Right kidney (tissue), 9 donors: ENCODE data around the gene BPGM.

Source experiments
- DNase-seq: peaks from one replicate; pipeline ENCODE4 v3.0.0-alpha.2; 2016
- long read RNA-seq, 8 donors: transcript quantifications; one replicate each; lab custom pipeline, GENCODE V29; 2026

Gene BPGM
- long read RNA-seq, donor 1, transcript BPGM-201 (3 exons, 1,753 nt), result major isoform, 15 of 16 reads
- long read RNA-seq, donor 1, partial matches to known transcripts, result 0 of 16 reads
- long read RNA-seq, donor 1, other reads (novel, unspliced or antisense), result 0 of 16 reads
- long read RNA-seq, donor 2, transcript BPGM-201 (3 exons, 1,753 nt), result major isoform, 8 of 10 reads
- long read RNA-seq, donor 2, partial matches to known transcripts, result 0 of 10 reads
- long read RNA-seq, donor 2, other reads (novel, unspliced or antisense), result 0 of 10 reads
- long read RNA-seq, donor 3, transcript BPGM-201 (3 exons, 1,753 nt), result major isoform, 13 of 18 reads
- long read RNA-seq, donor 3, partial matches to known transcripts, result 5 of 18 reads
- long read RNA-seq, donor 3, other reads (novel, unspliced or antisense), result 0 of 18 reads
- long read RNA-seq, donor 4, transcript BPGM-201 (3 exons, 1,753 nt), result major isoform, 10 of 10 reads
- long read RNA-seq, donor 4, partial matches to known transcripts, result 0 of 10 reads
- long read RNA-seq, donor 4, other reads (novel, unspliced or antisense), result 0 of 10 reads
- long read RNA-seq, donor 5, transcript BPGM-201 (3 exons, 1,753 nt), result major isoform, 17 of 28 reads
- long read RNA-seq, donor 5, partial matches to known transcripts, result 11 of 28 reads
- long read RNA-seq, donor 5, other reads (novel, unspliced or antisense), result 0 of 28 reads
- long read RNA-seq, donor 6, transcript BPGM-201 (3 exons, 1,753 nt), result major isoform, 12 of 29 reads
- long read RNA-seq, donor 6, partial matches to known transcripts, result 17 of 29 reads
- long read RNA-seq, donor 6, other reads (novel, unspliced or antisense), result 0 of 29 reads
- long read RNA-seq, donor 7, transcript BPGM-201 (3 exons, 1,753 nt), result major isoform, 12 of 31 reads
- long read RNA-seq, donor 7, partial matches to known transcripts, result 19 of 31 reads
- long read RNA-seq, donor 7, other reads (novel, unspliced or antisense), result 0 of 31 reads
- long read RNA-seq, donor 8, transcript BPGM-201 (3 exons, 1,753 nt), result major isoform, 15 of 16 reads
- long read RNA-seq, donor 8, partial matches to known transcripts, result 0 of 16 reads
- long read RNA-seq, donor 8, other reads (novel, unspliced or antisense), result 0 of 16 reads

DNA sequence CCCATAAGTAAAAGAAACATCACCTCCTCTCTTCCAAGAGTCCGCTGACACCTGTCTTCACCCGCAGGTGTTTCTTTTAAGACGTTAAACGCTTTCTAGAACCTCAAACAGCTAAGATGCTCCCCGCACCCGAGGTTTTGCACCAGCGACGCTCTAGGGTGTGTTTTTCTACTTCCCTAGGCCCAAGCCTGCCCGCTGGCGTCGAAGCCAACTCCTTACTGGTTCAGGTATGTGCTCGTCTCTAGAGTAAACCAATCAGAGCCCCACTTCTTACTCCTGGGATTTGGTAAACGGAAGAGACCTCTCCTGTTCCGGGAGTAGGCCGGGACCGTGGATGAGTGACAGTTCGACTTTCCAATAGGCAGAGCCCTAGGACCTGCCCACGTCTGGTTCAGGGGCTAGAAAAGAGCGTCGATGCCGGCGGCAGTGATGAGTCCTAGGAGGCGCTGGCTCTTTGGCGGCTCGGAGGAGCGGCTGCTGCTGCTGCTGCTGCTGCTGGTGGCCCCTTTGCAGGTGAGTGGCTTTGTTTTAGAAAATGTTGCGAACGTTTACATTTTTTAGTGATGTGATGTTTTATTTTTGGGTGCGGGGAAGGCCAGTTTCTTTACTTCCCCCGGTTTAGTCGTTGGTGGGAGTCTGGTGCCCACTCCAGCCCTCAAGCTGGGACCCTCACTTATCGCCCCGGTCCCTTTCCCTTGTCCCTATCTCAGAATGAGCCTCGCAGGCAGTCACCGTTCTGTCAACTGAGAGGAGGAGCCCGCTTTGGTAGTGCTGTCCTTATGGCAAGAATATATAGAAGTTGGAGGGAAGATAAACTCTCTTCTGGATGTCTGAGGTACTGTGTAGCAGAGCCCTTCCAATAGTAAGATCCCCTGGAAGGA lies at the start of gene BPGM:
TSS of gene BPGM (plus strand) at position 429 of the 881 bp plus-strand sequence. CDS start 14,655 bp downstream, outside the sequence.
- DNase-seq, result peak; percentile 88

- DNase-seq, result no peak
Observed at GRCh38 chr7:134599371-134599770, 47.3 kb upstream of the BPGM start.

- DNase-seq, result no peak
Observed at GRCh38 chr7:134601459-134601858, 45.2 kb upstream of the BPGM start.

DNA sequence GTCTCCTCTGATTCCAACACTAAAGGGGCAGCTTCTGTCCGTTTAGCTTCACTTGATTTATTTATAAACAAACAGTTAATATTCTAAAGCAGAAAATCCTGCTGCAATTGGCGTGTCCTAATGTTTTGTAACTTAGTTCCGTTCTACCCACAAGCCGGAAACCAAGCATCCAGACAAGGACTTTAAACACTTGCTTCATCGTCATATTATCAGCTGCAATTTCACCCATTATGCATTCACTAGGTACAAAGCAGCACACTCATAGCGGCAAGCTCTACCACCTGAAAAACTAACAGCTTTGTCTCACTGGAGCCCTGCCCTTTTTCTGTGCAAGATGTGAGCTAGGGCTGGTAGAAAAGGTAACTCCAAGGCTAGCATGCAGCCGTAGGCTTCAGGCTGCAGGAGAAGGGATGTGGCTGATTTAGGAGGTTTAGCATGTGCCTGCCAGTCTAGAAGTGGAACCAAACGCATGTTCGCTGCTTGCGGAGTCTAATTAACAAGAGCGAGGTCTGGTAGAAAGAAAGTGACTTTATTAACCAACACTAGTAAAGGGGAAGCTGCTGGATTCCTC lies 43.7 kb upstream of the BPGM start:
- DNase-seq, result peak; percentile 12

DNA sequence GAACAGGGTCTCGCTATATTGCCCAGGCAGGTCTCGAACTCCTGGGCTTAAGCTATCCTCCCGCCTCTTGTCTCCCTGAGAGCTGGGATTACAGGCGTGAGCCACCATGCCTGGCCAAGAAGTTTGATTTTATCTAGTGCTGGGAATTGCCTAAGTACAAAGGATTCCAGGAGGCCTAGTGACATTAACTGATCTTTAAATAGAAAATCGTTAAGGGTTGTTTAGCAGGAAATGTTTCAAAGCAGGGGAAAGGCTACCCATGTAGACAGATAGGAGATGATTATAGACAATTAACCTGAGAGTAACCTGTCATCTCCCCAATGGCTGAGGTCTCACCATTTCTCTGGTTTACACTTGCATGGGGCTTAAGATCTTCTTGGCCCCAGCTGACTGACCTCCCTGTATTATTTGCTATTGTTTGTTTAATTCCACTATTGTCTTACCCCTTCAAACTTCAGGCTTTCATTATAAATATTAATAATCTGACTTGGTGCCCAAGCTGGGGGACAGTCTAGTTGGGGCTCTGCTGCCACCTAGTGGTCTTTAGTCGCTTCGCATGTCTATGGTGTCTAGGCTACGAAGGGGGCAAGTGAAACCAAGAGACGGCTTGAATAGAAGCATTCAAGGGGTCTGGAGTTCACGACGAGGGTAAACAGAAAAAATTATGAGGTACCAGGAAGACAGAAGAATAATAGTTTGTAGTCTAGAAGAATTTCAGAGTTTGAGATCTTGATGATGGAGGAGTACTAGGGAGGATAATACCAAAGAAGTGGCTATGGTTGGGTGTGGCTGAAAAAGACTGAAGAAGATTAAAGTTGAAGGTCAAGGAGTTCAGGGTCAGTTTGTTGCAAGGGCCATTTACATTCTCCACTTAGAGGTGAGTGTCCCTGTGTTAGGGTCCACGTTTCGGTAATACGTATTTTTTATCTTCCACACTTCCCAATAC lies 40.4 kb upstream of the BPGM start:
- peak; percentile 37 for DNase-seq

DNA sequence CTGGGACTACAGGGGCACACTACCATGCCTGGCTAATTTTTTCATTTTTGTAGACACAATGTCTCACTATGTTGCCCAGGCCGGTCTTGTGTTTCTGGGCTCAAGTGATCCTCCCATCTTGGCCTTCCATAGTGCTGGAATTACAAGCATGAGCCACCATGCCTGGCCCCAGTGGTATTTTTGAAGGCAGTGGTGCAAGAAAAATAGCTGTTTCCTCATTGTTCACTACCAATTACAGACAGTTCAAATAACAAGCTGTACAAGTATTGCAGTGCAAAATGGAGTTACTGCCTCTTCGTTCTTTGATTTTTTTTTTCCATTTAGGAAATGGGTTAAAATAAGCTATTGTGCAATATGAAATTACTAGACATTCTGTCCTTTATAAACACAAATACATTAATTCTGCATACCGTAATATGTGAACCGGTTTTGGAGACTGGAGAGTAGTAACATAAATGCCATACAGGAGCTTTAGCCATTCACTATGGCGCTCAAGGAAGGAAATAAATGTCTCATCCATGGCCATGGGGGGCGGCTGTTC lies 35.0 kb upstream of the BPGM start:
- DNase-seq, result no peak

- DNase-seq, result no peak
Observed at GRCh38 chr7:134612197-134612596, 34.5 kb upstream of the BPGM start.

GRCh38 chr7:134613623-134614347 lies 32.9 kb upstream of the BPGM start:
- DNase-seq, result no peak

GRCh38 chr7:134616611-134617010 lies 30.0 kb upstream of the BPGM start:
- DNase-seq, result no peak

DNA sequence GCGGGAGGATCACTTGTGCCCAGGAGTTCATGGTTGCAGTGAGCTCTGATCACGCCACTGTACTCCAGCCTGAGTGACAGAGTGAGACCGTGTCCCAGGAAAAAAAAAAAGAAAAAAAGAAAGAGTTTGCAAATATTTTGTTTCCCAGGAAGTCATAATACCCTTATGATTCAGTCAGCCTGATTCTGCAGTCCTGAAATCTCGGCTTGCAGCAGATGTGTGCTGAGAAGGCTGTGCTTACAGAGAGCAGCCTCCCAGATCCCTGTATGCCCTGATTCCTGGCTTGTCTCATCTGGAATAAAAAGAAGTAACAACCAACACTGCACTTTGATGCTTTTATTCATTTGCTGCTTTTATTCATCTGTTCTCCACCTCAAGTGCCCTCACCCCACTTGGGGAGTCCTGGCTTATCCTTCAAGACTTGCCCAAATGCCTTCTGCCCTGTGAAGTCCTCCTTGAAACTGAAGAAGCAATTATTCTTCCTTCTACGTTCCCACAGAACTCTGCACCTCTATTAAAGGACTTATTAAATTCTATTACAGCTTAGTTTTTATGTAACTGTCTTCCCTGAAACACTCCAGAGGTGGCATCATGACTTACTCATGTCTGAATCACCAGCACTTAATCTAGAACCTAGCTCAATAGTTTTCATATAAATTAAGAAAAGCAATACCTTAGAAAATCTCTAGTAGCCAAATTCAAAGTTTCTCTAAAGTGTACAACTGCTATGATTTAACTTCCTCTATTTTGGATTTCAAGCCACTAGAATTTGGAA lies 27.7 kb upstream of the BPGM start:
- no peak for DNase-seq

- no peak for DNase-seq
Observed at GRCh38 chr7:134619627-134620331, 26.9 kb upstream of the BPGM start.

DNA sequence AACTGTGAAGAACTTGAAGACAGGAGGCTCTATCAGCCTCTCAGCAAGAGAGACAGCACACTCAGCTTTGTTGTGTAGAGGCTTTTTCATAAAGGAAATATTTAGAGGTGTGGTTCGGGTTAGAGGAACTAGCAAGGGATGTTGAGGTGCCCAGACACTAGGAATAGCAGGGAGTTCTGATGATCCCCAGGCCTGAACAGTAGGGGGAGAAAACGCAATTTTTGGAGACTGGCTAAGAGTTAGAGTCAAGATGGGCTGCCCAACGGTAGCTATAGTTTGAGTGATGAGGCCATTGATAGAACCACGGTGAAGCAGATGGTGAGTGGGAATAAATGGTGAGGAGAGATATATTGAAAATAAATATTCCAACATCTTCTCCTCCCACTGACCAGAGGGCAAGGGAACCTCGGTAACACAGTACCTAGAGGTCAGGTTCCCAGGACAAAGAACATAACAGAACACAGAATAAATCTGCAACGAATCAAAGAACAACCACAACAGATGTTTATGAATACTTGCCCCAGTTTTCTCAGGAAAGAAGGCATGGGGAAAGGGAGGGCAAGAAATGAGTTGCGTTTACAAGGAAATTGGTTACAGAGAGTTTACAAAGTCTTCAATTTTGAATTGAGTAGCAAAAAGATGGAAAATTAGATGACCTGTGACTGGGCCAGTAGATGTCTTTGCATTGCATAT lies 24.2 kb upstream of the BPGM start:
- DNase-seq, result no peak

GRCh38 chr7:134623193-134623592 lies 23.5 kb upstream of the BPGM start:
- DNase-seq, result no peak

- no peak for DNase-seq
Observed at GRCh38 chr7:134625550-134625949, 21.1 kb upstream of the BPGM start.

GRCh38 chr7:134627109-134627774 lies 19.4 kb upstream of the BPGM start:
- DNase-seq, result no peak

DNA sequence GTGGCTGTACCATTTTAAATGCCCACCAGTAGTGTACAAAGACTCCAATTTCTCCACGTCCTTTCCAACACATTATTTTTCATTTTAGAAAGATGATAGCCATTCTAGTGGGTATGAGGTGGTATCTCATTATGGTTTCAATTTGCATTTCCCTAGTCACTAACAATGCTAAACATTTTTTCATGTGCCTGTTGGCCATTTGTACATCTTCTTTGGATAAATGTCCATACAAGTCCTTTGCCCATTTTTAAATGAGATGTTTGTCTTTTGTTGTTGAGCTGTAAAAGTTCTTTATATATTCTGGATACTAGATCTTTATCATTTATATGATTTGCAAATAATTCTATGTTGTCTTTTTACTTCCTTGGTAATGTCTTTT lies 18.9 kb upstream of the BPGM start:
- no peak for DNase-seq

- no peak for DNase-seq
Observed at GRCh38 chr7:134629445-134629844, 17.2 kb upstream of the BPGM start.
